ENCODE data around the gene OSR1. TPM values are rescaled to one million over a fixed set of nuclear protein-coding genes. Genes with fewer than 3 reads are reported as not detected.
A peak's percentile ranks its signal among the peaks of the same experiment; 100 is the strongest.

The OSR1 gene
- total and polyA plus RNA-seq, 2 of the 4 experiments (the other 2 are of a cell fraction), result 12.4 to 48.0 TPM

GRCh38 chr2:19301706-19302105 is 56.7 kb downstream of the OSR1 start:
- H2BK120ac ChIP-seq (ENCODE audit: low read depth, low read length), result no peak overlapping the region
- ATAC-seq (ENCODE audit: low read depth) (no peak), DNase-seq (no peak)
- BruUV-seq (replicated peaks), result no TSS peak
- H2AK9ac ChIP-seq (replicated peaks; ENCODE audit: low read depth, low read length, poor library complexity), result no peak overlapping the region
- H2BK15ac ChIP-seq (ENCODE audit: low read depth, low read length), result no peak overlapping the region
- H4K91ac ChIP-seq (ENCODE audit: insufficient read depth, low read depth, low read length), result no peak overlapping the region
- no peak overlapping the region for H2BK5ac ChIP-seq (ENCODE audit: low read depth, low read length, poor library complexity, severe bottlenecking)
- H3K9ac ChIP-seq (ENCODE audit: low read depth, low read length), result no peak overlapping the region
- H3K4ac ChIP-seq (ENCODE audit: low read depth, low read length), result 0 out of 2 replicates have a peak overlapping the region, but pooled peaks have one; percentile 19
- H4K20me1 ChIP-seq (ENCODE audit: insufficient read depth, low read length), result no peaks in the 10 kb centered on the region
- no peak overlapping the region for H3K4me2 ChIP-seq (ENCODE audit: low read depth, low read length)
- no peak overlapping the region for H2AK5ac ChIP-seq (ENCODE audit: low read depth, low read length)
- intact Hi-C loops (cut with micrococcal nuclease), result no loop called here
- no peak overlapping the region for H3K18ac ChIP-seq (ENCODE audit: low read depth, low read length)
- ChIA-PET POLR2A (ENCODE audit: unreplicated experiment) (no interaction called here), CTCF (no interaction called here)
- H4K5ac ChIP-seq (ENCODE audit: low read depth, low read length), result no peak overlapping the region
- H3K27ac ChIP-seq (ENCODE audit: insufficient read depth, low read length), result no peak overlapping the region
- H3K9me3 ChIP-seq (ENCODE audit: control insufficient read depth, insufficient read depth, low read length), result no peaks in the 10 kb centered on the region
- no peak overlapping the region for H3K14ac ChIP-seq (replicated peaks; ENCODE audit: low read depth, low read length)
- H3K27me3 ChIP-seq (ENCODE audit: control insufficient read depth, insufficient read depth, low read length), result no peaks in the 10 kb centered on the region
- TF ChIP-seq FOS (IDR thresholded peaks at IDR 0.05; ENCODE audit: low read depth, low read length) (no peak), CEBPB (IDR thresholded peaks at IDR 0.05; ENCODE audit: low read depth, low read length) (no peak), CTCF (conservative IDR thresholded peaks at IDR 0.05; ENCODE audit: low read depth, low read length) (no peak), POLR2A (IDR thresholded peaks at IDR 0.05; ENCODE audit: low read depth, low read length) (no peak), RCOR1 (IDR thresholded peaks at IDR 0.05; ENCODE audit: insufficient replicate concordance, low read length) (no peak), USF2 (IDR thresholded peaks at IDR 0.05; ENCODE audit: low read depth, low read length) (no peak), BHLHE40 (IDR thresholded peaks at IDR 0.05; ENCODE audit: low read depth, low read length) (no peak), SMC3 (IDR thresholded peaks at IDR 0.05; ENCODE audit: low read depth, low read length) (no peak), MAZ (IDR thresholded peaks at IDR 0.05; ENCODE audit: borderline replicate concordance, low read depth, low read length) (no peak), RAD21 (IDR thresholded peaks at IDR 0.05; ENCODE audit: low read length) (no peak), CHD1 (IDR thresholded peaks at IDR 0.05; ENCODE audit: low read depth, low read length) (no peak), NFE2L2 (IDR thresholded peaks at IDR 0.05; ENCODE audit: low read depth, low read length) (no peak), ELK1 (IDR thresholded peaks at IDR 0.05; ENCODE audit: borderline replicate concordance, low read depth, low read length) (no peak), MAFK (IDR thresholded peaks at IDR 0.05; ENCODE audit: low read depth, low read length) (no peak), MXI1 (IDR thresholded peaks at IDR 0.05; ENCODE audit: borderline replicate concordance, low read depth, low read length) (no peak), RFX5 (IDR thresholded peaks at IDR 0.05; ENCODE audit: low read depth, low read length) (no peak)
- in situ Hi-C loops (cut with MboI; ENCODE audit: low sequenced_read_pairs), result no loop called here
- no peak overlapping the region for H2AFZ ChIP-seq (replicated peaks; ENCODE audit: low read length, poor library complexity)
- H3K4me3 ChIP-seq (ENCODE audit: insufficient read depth, low read depth, low read length), result no peak overlapping the region
- peaks cover 3% of the 10 kb centered on the region; the same call in 1 of the 2 replicates for H3K4me1 ChIP-seq (ENCODE audit: control insufficient read depth, insufficient read depth, low read length)
- H3K79me1 ChIP-seq (ENCODE audit: low read depth in 1 of 2, low read length in 2 of 2), result no peaks in the 10 kb centered on the region
- no peak overlapping the region for H2BK20ac ChIP-seq (ENCODE audit: low read depth, low read length)
- no peak overlapping the region for H3K56ac ChIP-seq (ENCODE audit: extremely low read depth, insufficient read depth, low read length)
- no peaks in the 10 kb centered on the region for H3K36me3 ChIP-seq (ENCODE audit: control insufficient read depth, insufficient read depth, low read length)
- no peak overlapping the region for H3K23ac ChIP-seq (ENCODE audit: low read depth, low read length)
- WGBS, 2 experiments (ENCODE audit: extremely low coverage in 2 of 2, insufficient read length in 1 of 2), result 0% methylated on average over 1 of the region's 4 CpGs; no CpG with 5 or more reads in 1 of the 2 experiments
- H4K8ac ChIP-seq (ENCODE audit: low read depth in 2 of 2, low read length in 2 of 2), result no peak overlapping the region
- H3K9me1 ChIP-seq (ENCODE audit: insufficient read depth, low read length), result no peaks in the 10 kb centered on the region
- dilution Hi-C loops (cut with HindIII; ENCODE audit: low sequenced_read_pairs, unreplicated experiment), result no loop called here

All from IMR-90 (cell line).